C4-2B (cell line): ENCODE data around the gene ST3GAL5.

ENCODE experiments used
- CTCF ChIP-seq: fragments of 450-650 bp; conservative IDR thresholded peaks from 2 replicates; pipeline ENCODE4 v1.5.1; 2017; ENCODE audit warnings: mild to moderate bottlenecking
- ZFX ChIP-seq: fragments of 450-650 bp; IDR thresholded peaks from 2 replicates; pipeline ENCODE4 v1.6.1; 2017

GRCh38 chr2:85909005-85909404 lies 20.2 kb upstream of the ST3GAL5 start:
- TF ChIP-seq ZFX (no peak), CTCF (no peak)
